SK-MEL-5 (cell line): Measurements from ENCODE around the gene KRTAP4-2. TPM values are rescaled to one million over a fixed set of nuclear protein-coding genes. Genes with fewer than 3 reads are reported as not detected.
"Not testable (repeated sequence)": the region's sequence is repeated elsewhere in the genome, so short reads cannot be mapped to it uniquely, and the experiment has no call there.

Source experiments
- DNase-seq: peaks from one replicate; pipeline ENCODE4 v3.0.0-alpha.2; 2016; ENCODE audit warnings: low read depth, low spot score
- in situ Hi-C: cut with HindIII; loops from 2 replicates; pipeline ENCODE4 v1.10.0; 2016; ENCODE audit warnings: low sequenced_read_pairs, high pct_unique_total_duplicates, low pct_unique_long_range_greater_than_20kb
- polyA plus RNA-seq, 2 experiments: library from polyadenylated mRNA; depleted of rRNA; stranded (reverse); fragments of >200 nt; gene quantifications; 2 replicates each; pipeline ENCODE4 v1.2.3, GENCODE V29; 2015
- total RNA-seq: library from RNA; depleted of rRNA; stranded (reverse); fragments of >200 nt; shearing (Covaris generic); gene quantifications from 2 replicates; pipeline ENCODE4 v1.2.3, GENCODE V29; 2014; rRNA removed

KRTAP4-2 gene
- total RNA-seq, result not detected in 2 replicates
- not detected in 2 replicates for polyA plus RNA-seq (2015; cell fraction: cytosol; rRNA removed)
- polyA plus RNA-seq (2015; cell fraction: nucleus; rRNA removed), result not detected in 2 replicates

GRCh38 chr17:41177727-41178271, at the start of gene KRTAP4-2:
KRTAP4-2 (minus strand) TSS chr17:41178221; CDS start chr17:41178164, 57 bp downstream.
- in situ Hi-C loops, result no loop called here
- no peak for DNase-seq

- DNase-seq, in situ Hi-C loops: not testable (repeated sequence)
Observed at GRCh38 chr17:41226598-41227095, 48.6 kb upstream of the KRTAP4-2 start, which contains the start of gene KRTAP9-2. KRTAP9-2 (plus strand) TSS chr17:41226648; CDS start chr17:41226655, 7 bp downstream.

GRCh38 chr17:41226051-41226450, 48.0 kb upstream of the KRTAP4-2 start:
- in situ Hi-C loops, result no loop called here
- DNase-seq, result peak; percentile 55

- DNase-seq, result no peak
- in situ Hi-C loops, result no loop called here
Observed at GRCh38 chr17:41223821-41224220, 45.8 kb upstream of the KRTAP4-2 start.

GRCh38 chr17:41215681-41216080, 37.7 kb upstream of the KRTAP4-2 start:
- no peak for DNase-seq
- in situ Hi-C loops, result no loop called here

GRCh38 chr17:41212524-41213169, 34.6 kb upstream of the KRTAP4-2 start:
- DNase-seq, result no peak
- in situ Hi-C loops, result no loop called here

GRCh38 chr17:41211845-41212466, 33.9 kb upstream of the KRTAP4-2 start:
- DNase-seq, result no peak
- in situ Hi-C loops, result no loop called here

GRCh38 chr17:41199421-41200078, 21.5 kb upstream of the KRTAP4-2 start:
- DNase-seq, result no peak
- in situ Hi-C loops, result no loop called here

- DNase-seq, result no peak
- in situ Hi-C loops, result no loop called here
Observed at GRCh38 chr17:41196068-41196467, 18.0 kb upstream of the KRTAP4-2 start.

- in situ Hi-C loops, result no loop called here
- DNase-seq, result no peak
Observed at GRCh38 chr17:41190328-41190727, 12.3 kb upstream of the KRTAP4-2 start.

- in situ Hi-C loops, DNase-seq: not testable (repeated sequence)
Observed at GRCh38 chr17:41189837-41190318, 11.9 kb upstream of the KRTAP4-2 start, which contains the start of gene KRTAP9-1. KRTAP9-1 (plus strand) TSS chr17:41189887; CDS start chr17:41189887, 0 bp downstream.

GRCh38 chr17:41186872-41187271, 8.9 kb upstream of the KRTAP4-2 start:
- in situ Hi-C loops, result no loop called here
- DNase-seq, result no peak

GRCh38 chr17:41185001-41185400, 7.0 kb upstream of the KRTAP4-2 start:
- in situ Hi-C loops, result no loop called here

GRCh38 chr17:41184480-41184961, 6.5 kb upstream of the KRTAP4-2 start, which contains the start of gene KRTAP4-1:
KRTAP4-1 (minus strand) TSS chr17:41184911; CDS start chr17:41184854, 57 bp downstream.
- in situ Hi-C loops, result no loop called here
- no peak for DNase-seq

More at GRCh38 chr17:41185001-41185400, 7.0 kb upstream of the KRTAP4-2 start:
- no peak for DNase-seq

GRCh38 chr17:41178843-41179616, 1.0 kb upstream of the KRTAP4-2 start:
- in situ Hi-C loops, result no loop called here
- DNase-seq, result no peak

- DNase-seq, result no peak
- in situ Hi-C loops, result no loop called here
Observed at GRCh38 chr17:41178341-41178740, 320 bp upstream of the KRTAP4-2 start.
